Measurements from ENCODE around the gene MTUS2. TPM values are rescaled to one million over a fixed set of nuclear protein-coding genes. Genes with fewer than 3 reads are reported as not detected.

Gene MTUS2
- polyA plus RNA-seq, 1 donor from 2014 or later, result 4.4 TPM

DNA sequence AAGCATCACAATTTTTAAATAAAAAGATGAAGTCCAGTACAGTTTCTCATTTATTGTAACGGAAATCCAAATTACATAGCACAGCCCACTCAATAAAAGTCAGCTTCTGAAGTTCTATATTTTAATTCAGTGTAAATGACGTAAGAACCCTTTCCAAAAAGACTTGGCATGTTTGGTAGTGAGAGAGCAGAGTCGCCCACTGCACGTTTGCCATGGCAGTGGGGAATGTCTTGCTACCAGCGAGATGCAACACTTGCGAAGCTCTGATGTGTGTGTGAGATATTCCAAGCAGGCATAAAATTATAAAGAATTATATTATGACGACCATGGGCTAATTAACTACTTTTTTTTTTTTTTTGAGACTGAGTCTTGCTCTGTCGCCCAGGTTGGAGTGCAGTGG, 585.3 kb downstream of the MTUS2 start:
- H3K4me3 ChIP-seq (ENCODE audit: low read length), result no peak overlapping the region
- TF ChIP-seq, protein P1, sequence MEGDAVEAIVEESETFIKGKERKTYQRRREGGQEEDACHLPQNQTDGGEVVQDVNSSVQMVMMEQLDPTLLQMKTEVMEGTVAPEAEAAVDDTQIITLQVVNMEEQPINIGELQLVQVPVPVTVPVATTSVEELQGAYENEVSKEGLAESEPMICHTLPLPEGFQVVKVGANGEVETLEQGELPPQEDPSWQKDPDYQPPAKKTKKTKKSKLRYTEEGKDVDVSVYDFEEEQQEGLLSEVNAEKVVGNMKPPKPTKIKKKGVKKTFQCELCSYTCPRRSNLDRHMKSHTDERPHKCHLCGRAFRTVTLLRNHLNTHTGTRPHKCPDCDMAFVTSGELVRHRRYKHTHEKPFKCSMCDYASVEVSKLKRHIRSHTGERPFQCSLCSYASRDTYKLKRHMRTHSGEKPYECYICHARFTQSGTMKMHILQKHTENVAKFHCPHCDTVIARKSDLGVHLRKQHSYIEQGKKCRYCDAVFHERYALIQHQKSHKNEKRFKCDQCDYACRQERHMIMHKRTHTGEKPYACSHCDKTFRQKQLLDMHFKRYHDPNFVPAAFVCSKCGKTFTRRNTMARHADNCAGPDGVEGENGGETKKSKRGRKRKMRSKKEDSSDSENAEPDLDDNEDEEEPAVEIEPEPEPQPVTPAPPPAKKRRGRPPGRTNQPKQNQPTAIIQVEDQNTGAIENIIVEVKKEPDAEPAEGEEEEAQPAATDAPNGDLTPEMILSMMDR (IDR thresholded peaks at IDR 0.05; ENCODE audit: poor library complexity, severe bottlenecking), result no peak
- no peaks in the 10 kb centered on the region for H4K20me1 ChIP-seq (ENCODE audit: insufficient read depth)
- no peaks in the 10 kb centered on the region for H3K9me2 ChIP-seq (ENCODE audit: insufficient read depth, low read length)
- no peaks in the 10 kb centered on the region for H3F3A ChIP-seq (ENCODE audit: insufficient read depth, low read length, poor library complexity, severe bottlenecking)
- no peaks in the 10 kb centered on the region for H3K36me3 ChIP-seq (ENCODE audit: insufficient read depth, low read length)
- H3K79me2 ChIP-seq (replicated peaks; ENCODE audit: insufficient read depth, low read length), result no peaks in the 10 kb centered on the region
- H3K27me3 ChIP-seq (ENCODE audit: insufficient read depth, low read depth, low read length), result no peaks in the 10 kb centered on the region
- H3K27ac ChIP-seq (ENCODE audit: low read length), result no peak overlapping the region
- H2AFZ ChIP-seq (ENCODE audit: low read depth, low read length), result no peak overlapping the region
- no peak overlapping the region for H3K9ac ChIP-seq (ENCODE audit: low read length)
- H3K4me2 ChIP-seq (ENCODE audit: low read length), result no peak overlapping the region
- H3K9me3 ChIP-seq (ENCODE audit: low read length), result no peaks in the 10 kb centered on the region

DNA sequence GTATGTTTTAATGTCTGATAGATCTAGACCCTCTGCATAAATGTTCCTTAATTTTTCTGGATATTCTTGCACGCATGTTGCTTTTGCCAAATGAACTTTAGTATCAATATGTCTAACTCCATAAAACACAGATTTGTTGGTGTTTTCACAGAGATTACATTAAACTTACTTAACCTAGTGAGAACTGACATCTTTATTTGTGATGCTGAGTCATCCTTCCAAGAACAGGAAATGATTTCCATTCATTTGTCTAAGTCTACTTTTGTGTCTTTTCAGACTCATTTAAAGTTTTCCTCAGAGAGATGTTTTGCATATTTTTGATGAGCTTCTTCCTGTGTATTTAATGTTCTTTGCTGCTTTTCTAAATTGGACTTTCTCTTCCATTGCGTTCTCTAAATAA, 591.3 kb downstream of the MTUS2 start:
- no peak overlapping the region for H3K27ac ChIP-seq (ENCODE audit: low read length)
- H3K36me3 ChIP-seq (ENCODE audit: insufficient read depth, low read length), result no peaks in the 10 kb centered on the region

More for the DNA sequence above, 591.3 kb downstream of the MTUS2 start:
- Histone ChIP-seq H3K9me2 (ENCODE audit: insufficient read depth, low read length) (no peaks in the 10 kb centered on the region), H3K4me3 (ENCODE audit: low read length) (no peak overlapping the region), H4K20me1 (ENCODE audit: insufficient read depth) (no peaks in the 10 kb centered on the region), H3K9me3 (ENCODE audit: low read length) (no peaks in the 10 kb centered on the region), H2AFZ (ENCODE audit: low read depth, low read length) (no peak overlapping the region), H3F3A (ENCODE audit: insufficient read depth, low read length, poor library complexity, severe bottlenecking) (no peaks in the 10 kb centered on the region), H3K4me2 (ENCODE audit: low read length) (no peak overlapping the region), H3K79me2 (replicated peaks; ENCODE audit: insufficient read depth, low read length) (no peaks in the 10 kb centered on the region), H3K9ac (ENCODE audit: low read length) (no peak overlapping the region), H3K27me3 (ENCODE audit: insufficient read depth, low read depth, low read length) (no peaks in the 10 kb centered on the region)
- TF ChIP-seq, protein P1 (IDR thresholded peaks at IDR 0.05; ENCODE audit: poor library complexity, severe bottlenecking), result no peak
- no peak for TF ChIP-seq EZH2 (IDR thresholded peaks at IDR 0.05; ENCODE audit: borderline replicate concordance, insufficient read depth, low read length, poor library complexity, severe bottlenecking)
- TF ChIP-seq, protein P2, sequence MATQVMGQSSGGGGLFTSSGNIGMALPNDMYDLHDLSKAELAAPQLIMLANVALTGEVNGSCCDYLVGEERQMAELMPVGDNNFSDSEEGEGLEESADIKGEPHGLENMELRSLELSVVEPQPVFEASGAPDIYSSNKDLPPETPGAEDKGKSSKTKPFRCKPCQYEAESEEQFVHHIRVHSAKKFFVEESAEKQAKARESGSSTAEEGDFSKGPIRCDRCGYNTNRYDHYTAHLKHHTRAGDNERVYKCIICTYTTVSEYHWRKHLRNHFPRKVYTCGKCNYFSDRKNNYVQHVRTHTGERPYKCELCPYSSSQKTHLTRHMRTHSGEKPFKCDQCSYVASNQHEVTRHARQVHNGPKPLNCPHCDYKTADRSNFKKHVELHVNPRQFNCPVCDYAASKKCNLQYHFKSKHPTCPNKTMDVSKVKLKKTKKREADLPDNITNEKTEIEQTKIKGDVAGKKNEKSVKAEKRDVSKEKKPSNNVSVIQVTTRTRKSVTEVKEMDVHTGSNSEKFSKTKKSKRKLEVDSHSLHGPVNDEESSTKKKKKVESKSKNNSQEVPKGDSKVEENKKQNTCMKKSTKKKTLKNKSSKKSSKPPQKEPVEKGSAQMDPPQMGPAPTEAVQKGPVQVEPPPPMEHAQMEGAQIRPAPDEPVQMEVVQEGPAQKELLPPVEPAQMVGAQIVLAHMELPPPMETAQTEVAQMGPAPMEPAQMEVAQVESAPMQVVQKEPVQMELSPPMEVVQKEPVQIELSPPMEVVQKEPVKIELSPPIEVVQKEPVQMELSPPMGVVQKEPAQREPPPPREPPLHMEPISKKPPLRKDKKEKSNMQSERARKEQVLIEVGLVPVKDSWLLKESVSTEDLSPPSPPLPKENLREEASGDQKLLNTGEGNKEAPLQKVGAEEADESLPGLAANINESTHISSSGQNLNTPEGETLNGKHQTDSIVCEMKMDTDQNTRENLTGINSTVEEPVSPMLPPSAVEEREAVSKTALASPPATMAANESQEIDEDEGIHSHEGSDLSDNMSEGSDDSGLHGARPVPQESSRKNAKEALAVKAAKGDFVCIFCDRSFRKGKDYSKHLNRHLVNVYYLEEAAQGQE (IDR thresholded peaks at IDR 0.05; ENCODE audit: borderline replicate concordance), result no peak
- TF ChIP-seq POLR2AphosphoS5 (IDR thresholded peaks at IDR 0.05), result no peak
- no peak for TF ChIP-seq MXI1 (conservative IDR thresholded peaks at IDR 0.05; ENCODE audit: poor library complexity, severe bottlenecking)
- TF ChIP-seq SMC3 (conservative IDR thresholded peaks at IDR 0.05; ENCODE audit: poor library complexity), result no peak
- no peak for TF ChIP-seq TAF1 (IDR thresholded peaks at IDR 0.05; ENCODE audit: low read depth)
- TF ChIP-seq RAD21 (conservative IDR thresholded peaks at IDR 0.05), result no peak
- TF ChIP-seq EP300 (conservative IDR thresholded peaks at IDR 0.05; ENCODE audit: poor library complexity, severe bottlenecking), result no peak

Measured in neural cell (in vitro differentiated cells).